ENCODE results near the gene POLR1A. TPM values are rescaled to one million over a fixed set of nuclear protein-coding genes. Genes with fewer than 3 reads are reported as not detected.

The POLR1A gene
- total RNA-seq, 1 donor from 2014 or later = 27.0 TPM

- no peak for DNase-seq (ENCODE audit: extremely low read depth, low read depth, low spot score)
These were observed 67.2 kb downstream of the POLR1A start for GRCh38 chr2:86038291-86039081.

DNA sequence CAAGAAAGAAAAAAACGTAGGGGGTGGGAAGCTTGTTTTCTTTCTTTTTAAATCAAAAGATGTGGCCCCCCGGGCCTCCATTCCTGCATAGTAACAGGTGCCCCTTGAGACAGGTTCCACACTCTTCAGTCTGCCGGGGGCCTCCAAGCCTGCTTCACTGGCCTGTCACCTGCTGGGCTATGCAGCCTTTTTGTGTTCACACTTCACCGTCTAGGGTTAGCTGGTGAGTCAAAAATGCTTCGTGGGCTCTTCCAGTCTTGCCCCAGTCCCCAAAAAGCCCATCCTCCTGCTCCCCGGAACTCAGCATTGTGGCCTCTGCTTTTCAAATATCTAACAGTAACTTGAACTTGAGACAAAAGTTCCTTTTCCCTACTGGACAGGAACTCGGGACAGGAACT lies 67.9 kb downstream of the POLR1A start:
- no peak for DNase-seq (ENCODE audit: extremely low read depth, low read depth, low spot score)

GRCh38 chr2:86037141-86037794 lies 68.4 kb downstream of the POLR1A start:
- no peak for DNase-seq (ENCODE audit: extremely low read depth, low read depth, low spot score)

DNA sequence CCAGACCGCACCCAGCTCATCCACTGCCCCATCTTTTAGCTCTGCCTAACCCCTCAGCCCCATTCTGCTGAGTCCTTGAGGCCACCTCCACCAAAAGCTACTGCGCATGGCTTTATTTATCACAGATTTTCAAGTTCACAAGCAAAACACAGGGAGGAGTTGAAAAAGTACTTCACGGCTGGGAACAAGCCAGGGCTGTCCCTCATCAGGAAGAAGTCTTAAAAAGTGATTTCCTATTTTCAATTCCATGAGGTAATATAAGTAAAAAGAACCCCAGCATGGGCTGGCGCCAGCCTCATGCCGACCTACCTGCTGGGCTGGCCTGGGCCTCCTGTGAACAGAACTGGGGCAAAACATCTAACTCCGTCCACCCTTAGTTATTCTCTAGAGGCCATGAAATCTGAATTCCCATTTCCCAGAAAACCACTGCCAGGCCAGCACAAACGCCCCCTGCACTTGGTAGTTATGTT lies 69.0 kb downstream of the POLR1A start:
- DNase-seq (ENCODE audit: extremely low read depth, low read depth, low spot score) = no peak

DNA sequence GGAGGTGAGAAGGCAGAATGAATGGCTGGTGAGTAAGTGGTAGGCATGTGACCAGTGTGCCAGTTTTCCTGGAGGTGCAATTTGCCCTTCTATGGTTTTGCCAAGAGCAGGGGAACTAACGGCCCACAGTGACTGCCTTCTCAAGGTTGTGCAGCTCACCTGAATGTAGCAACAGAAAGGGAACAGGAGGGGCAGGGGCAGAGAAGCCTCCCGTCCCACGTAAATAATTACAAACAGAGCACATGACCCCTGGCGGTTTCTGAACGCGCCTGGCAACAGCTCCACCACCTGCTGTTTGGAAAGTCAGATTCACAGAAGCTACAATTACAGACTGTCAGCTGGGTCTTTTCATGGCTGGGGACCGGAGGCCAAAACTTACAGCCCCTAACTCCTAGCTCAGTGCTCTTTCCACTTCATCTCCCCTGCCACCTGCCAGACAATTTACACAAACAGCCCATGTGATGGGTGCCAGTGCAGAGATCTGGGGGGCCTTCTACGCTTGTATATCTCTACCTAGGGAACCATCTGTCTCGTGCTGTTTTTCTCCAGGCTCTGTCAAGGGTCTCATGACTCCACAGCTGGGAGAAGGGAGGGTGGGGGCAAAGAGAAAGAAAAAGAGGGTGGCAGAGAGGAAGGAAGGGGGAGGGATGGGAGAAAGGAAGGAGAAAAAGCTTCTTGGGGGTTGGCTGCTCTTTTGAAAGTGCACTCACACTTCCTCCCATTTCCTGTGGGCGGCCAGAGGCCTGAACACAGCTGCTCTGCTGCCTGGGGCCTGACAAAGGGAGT lies 69.6 kb downstream of the POLR1A start:
- DNase-seq (ENCODE audit: extremely low read depth, low read depth, low spot score) = peak; percentile 31

GRCh38 chr2:86035376-86035882 lies 70.3 kb downstream of the POLR1A start:
- DNase-seq (ENCODE audit: extremely low read depth, low read depth, low spot score) = no peak

GRCh38 chr2:86033751-86034692 lies 71.7 kb downstream of the POLR1A start:
- no peak for DNase-seq (ENCODE audit: extremely low read depth, low read depth, low spot score)

GRCh38 chr2:86032861-86033595 lies 72.7 kb downstream of the POLR1A start:
- no peak for DNase-seq (ENCODE audit: extremely low read depth, low read depth, low spot score)

DNA sequence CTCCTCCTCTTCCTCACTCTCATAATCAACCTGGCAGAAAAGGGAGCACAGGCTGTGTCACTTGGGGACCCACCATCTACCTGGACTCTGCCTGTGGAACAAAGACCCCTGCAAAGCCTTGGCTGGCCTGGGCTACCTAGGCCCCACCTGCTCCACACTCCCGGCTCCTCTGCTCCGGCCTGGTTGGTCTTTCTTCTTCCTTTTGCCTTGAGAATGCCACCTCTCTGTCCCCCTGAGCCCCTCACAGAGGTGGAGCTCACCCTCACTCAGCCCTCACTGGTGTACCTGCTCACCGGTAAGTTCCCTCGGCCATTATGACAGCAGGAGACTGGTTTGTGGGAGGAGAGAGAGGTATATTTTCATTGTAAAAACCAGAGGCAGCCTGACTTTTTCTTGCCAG lies 74.1 kb downstream of the POLR1A start:
- DNase-seq (ENCODE audit: extremely low read depth, low read depth, low spot score) = no peak

GRCh38 chr2:86031151-86031550 lies 74.5 kb downstream of the POLR1A start:
- DNase-seq (ENCODE audit: extremely low read depth, low read depth, low spot score) = no peak

DNA sequence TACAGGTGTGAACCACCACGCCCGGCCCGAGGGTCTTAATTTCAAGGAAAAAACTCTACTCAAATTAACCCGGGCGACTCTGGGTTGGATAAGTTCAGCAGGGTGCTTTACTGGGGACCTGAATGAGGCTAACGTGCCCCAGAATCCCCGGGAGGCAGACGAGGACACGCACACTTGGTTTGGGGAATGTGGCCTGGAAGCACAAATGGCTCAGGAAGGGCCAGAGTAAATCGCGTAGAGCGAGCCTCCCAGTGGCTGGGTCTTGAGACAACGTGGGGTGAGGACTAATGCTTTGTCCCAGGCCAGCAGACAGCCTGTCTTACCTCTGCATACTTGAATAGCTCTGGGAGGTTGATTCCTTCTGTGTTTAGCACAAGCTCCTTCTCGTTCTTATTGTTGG lies 75.8 kb downstream of the POLR1A start:
- no peak for DNase-seq (ENCODE audit: extremely low read depth, low read depth, low spot score)

GRCh38 chr2:86028766-86029381 lies 76.8 kb downstream of the POLR1A start:
- DNase-seq (ENCODE audit: extremely low read depth, low read depth, low spot score) = no peak

DNA sequence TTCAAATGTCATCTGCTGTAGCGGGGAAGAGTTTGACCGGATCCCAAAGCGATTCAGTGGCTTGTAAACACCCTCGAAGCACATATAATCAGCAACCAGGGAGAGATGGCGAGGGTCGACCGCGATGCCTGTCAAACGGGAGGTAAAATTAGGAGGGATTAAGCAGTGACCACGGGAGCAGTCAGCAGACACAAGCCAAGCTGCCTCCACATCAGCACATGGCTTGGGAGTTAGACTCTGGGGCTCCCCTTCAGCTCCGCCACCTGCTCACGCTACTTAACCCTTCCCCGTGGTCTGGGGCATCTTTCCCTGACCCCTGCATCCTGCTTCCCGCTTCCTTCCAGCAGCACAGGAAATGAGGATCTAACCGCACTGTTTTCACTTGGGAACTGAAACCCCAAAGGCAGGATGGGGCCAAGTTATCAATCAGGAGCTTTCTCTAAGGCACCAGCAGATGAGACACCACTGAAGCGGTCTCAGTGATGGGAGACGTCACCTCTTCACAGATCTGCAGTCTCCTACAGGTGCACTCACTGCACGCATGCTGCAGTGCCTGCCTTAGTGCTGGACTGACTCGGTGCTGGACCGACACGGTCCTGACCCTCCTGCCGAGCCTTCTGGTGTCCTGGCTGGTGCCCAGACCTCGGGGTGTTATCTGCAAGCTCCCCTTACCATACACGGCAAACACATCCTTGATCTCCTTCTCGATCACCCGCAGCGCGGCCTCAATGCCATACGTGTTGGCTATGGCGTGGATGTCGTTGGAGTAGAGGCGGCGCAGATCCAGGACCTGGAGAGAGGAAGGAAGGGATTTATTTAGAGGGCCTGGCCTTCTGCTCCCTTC lies 77.5 kb downstream of the POLR1A start:
- DNase-seq (ENCODE audit: extremely low read depth, low read depth, low spot score) = no peak

DNA sequence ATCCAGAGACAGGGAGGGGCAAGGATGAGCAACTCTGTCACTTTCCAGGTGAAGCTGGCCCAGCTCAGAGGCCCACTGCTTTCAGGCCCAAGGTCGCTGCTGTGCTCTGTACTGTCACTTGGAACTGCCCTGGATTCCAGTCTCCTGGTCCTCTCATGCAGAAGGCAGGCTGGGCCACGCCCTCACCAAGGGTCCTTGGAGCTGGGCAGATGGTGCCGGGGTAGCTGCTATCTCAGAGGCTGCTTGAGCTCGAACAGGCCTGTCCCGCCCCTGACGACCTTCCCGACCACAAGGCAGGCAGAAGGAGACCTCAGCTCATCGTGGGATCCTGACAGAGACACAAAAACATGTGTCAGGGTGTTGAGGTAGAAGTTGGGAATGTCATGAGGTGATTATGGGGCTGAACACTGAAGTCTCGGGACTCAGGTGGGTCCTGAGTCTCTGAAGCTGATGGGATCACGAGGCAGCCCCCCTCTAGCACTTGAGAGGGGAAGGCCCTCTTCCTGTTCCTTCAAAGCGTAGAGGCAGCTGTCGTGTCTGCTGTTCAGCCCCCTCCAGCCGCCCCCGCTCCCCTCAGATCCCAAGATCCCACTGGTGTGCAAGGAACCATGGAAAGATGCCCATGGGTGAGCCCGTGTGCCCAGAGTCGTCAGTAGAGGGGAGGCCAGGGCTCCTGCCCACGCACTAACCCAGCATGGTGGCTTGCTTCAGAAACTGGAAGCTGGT lies 78.3 kb downstream of the POLR1A start:
- DNase-seq (ENCODE audit: extremely low read depth, low read depth, low spot score) = no peak

GRCh38 chr2:86026744-86027065 lies 79.0 kb downstream of the POLR1A start:
- DNase-seq (ENCODE audit: extremely low read depth, low read depth, low spot score) = no peak

GRCh38 chr2:86025976-86026743 lies 79.5 kb downstream of the POLR1A start:
- DNase-seq (ENCODE audit: extremely low read depth, low read depth, low spot score) = no peak

Data from glomerular endothelial cell (primary cell).